ENCODE data around the gene CHTF8.

DNA sequence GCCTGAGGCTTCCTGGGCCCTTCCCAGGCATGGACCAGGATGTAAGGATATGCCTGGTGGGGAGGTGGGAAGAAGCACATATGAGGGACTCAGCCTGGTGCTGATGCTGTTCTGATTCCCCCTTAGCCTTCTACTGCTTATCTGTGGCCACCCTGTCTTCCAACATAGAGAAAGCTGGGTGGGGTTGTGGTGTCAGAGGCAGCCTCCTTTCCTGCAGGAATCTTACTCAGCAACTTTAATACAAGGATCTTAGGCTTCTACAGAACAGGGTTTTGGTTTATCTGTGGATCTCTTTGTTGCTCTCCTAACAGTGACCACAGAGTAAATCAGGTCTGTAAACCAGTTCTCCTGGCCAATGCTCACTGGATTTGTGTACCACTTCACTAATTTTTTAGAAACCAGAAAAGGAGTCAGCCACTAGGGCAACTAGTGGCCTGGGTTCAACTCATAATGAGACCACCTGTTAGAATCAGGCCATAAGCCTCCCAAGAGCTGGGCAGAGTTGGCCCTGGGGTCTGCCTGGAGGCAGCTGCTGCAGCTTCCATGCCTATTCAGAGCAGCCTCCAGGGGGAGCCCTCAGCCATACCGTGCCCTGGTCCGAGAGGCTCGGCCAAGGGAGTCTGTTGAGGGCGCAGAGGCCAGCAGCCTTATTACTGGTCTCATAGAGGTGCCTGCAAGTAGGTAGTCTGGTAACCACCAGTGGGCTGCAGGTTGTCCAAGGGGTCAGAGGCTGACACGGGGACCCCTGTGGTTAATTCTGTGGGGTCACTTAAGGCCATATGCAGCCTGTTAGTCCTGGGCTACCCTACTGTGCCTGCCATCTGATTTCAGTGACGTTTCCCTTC, 19.9 kb downstream of the CHTF8 start:
- TF ChIP-seq EP300 (IDR thresholded peaks at IDR 0.05; ENCODE audit: borderline replicate concordance) (no peak), FOXM1 (IDR thresholded peaks at IDR 0.05; ENCODE audit: borderline replicate concordance, low read depth) (no peak), CREB1 (IDR thresholded peaks at IDR 0.05; ENCODE audit: low read depth) (no peak), EGR1 (IDR thresholded peaks at IDR 0.05) (no peak), ZBTB7A (IDR thresholded peaks at IDR 0.05; ENCODE audit: low read depth) (no peak), CEBPB (IDR thresholded peaks at IDR 0.05) (no peak), TAF1 (IDR thresholded peaks at IDR 0.05; ENCODE audit: low read depth) (no peak), RAD21 (IDR thresholded peaks at IDR 0.05; ENCODE audit: low read depth) (peak; percentile 65)
- TF ChIP-seq, protein P1, sequence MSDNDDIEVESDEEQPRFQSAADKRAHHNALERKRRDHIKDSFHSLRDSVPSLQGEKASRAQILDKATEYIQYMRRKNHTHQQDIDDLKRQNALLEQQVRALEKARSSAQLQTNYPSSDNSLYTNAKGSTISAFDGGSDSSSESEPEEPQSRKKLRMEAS (IDR thresholded peaks at IDR 0.05) = no peak
- TF ChIP-seq, protein P2, sequence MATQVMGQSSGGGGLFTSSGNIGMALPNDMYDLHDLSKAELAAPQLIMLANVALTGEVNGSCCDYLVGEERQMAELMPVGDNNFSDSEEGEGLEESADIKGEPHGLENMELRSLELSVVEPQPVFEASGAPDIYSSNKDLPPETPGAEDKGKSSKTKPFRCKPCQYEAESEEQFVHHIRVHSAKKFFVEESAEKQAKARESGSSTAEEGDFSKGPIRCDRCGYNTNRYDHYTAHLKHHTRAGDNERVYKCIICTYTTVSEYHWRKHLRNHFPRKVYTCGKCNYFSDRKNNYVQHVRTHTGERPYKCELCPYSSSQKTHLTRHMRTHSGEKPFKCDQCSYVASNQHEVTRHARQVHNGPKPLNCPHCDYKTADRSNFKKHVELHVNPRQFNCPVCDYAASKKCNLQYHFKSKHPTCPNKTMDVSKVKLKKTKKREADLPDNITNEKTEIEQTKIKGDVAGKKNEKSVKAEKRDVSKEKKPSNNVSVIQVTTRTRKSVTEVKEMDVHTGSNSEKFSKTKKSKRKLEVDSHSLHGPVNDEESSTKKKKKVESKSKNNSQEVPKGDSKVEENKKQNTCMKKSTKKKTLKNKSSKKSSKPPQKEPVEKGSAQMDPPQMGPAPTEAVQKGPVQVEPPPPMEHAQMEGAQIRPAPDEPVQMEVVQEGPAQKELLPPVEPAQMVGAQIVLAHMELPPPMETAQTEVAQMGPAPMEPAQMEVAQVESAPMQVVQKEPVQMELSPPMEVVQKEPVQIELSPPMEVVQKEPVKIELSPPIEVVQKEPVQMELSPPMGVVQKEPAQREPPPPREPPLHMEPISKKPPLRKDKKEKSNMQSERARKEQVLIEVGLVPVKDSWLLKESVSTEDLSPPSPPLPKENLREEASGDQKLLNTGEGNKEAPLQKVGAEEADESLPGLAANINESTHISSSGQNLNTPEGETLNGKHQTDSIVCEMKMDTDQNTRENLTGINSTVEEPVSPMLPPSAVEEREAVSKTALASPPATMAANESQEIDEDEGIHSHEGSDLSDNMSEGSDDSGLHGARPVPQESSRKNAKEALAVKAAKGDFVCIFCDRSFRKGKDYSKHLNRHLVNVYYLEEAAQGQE (IDR thresholded peaks at IDR 0.05; ENCODE audit: low read depth) = no peak

Data from Ishikawa (cell line).